A549 (cell line): ENCODE measurements around the gene CCND1. TPM values are rescaled to one million over a fixed set of nuclear protein-coding genes. Genes with fewer than 3 reads are reported as not detected.

Experiments
- ATAC-seq, 2 experiments: fragments of 200-7000 bp in 1 of 2; fragments of >200 bp in 1 of 2; cut with Nextera tagmentation in 1 of 2; cut with Tn5 transposase in 1 of 2; 3 replicates each; pipeline versions ENCODE4 v1.8.0 to v1.9.1; 2018 to 2020; ENCODE audit warnings: mild to moderate bottlenecking in 1 of 2, moderate library complexity in 1 of 2
- CTCF ChIA-PET: fragments of 300-600 bp; sonication (Branson Sonifier 250); formaldehyde crosslinking; extraction: SDS; loops from one replicate; lab custom pipeline; 2021; ENCODE audit warnings: antibody characterized with exemption, inconsistent platforms; lab: Yijun Ruan, JAX
- POLR2A ChIA-PET: fragments of 350-600 bp; formaldehyde crosslinking; extraction: SDS; loops from one replicate; lab custom pipeline; 2021; ENCODE audit warnings: antibody characterized with exemption, inconsistent platforms; lab: Yijun Ruan, JAX
- DNase-seq, 2 experiments: peaks; one replicate each; pipeline versions ENCODE4 v3.0.0 to v3.0.0-alpha.2; 2011 to 2016; ENCODE audit warnings: low read depth in 1 of 2, low spot score in 1 of 2
- FAIRE-seq: peaks from 2 replicates; lab custom pipeline; 2011; peaks lifted over from hg19 to GRCh38; lab: Jason Lieb, UNC
- H3K27ac ChIP-seq, 2 experiments: fragments of >200 bp; sonication (Bioruptor Twin); formaldehyde crosslinking; 3 replicates each; pipeline ENCODE4 v1.5.1; 2016 to 2017
- H3K4me1 ChIP-seq: fragments of >200 bp; sonication (Bioruptor Twin); formaldehyde crosslinking; 3 replicates; pipeline ENCODE4 v1.6.1; 2016
- H3K4me2 ChIP-seq: fragments of >200 bp; sonication (Bioruptor Twin); formaldehyde crosslinking; 3 replicates; pipeline ENCODE4 v1.6.1; 2016
- H3K4me3 ChIP-seq: fragments of >200 bp; sonication (Bioruptor Twin); formaldehyde crosslinking; 3 replicates; pipeline ENCODE4 v1.5.1; 2016
- H3K9me3 ChIP-seq: fragments of >200 bp; sonication (Bioruptor Twin); formaldehyde crosslinking; 3 replicates; pipeline ENCODE4 v1.6.1; 2016
- CBX8 ChIP-seq: fragments of 200-600 bp; sonication (generic); IDR thresholded peaks from 2 replicates; pipeline ENCODE4 v1.6.1; 2016
- EHF ChIP-seq: fragments of 250-450 bp; sonication (Bioruptor Pico); IDR thresholded peaks from 2 replicates; pipeline ENCODE4 v1.5.0; 2020; ENCODE audit warnings: mild to moderate bottlenecking
- FOSB ChIP-seq: fragments of 250-450 bp; sonication (Bioruptor Pico); IDR thresholded peaks from 2 replicates; pipeline ENCODE4 v1.5.0; 2020; ENCODE audit warnings: mild to moderate bottlenecking, moderate library complexity
- GATA3 ChIP-seq: IDR thresholded peaks from 2 replicates; pipeline ENCODE4 v1.6.1; 2012; ENCODE audit warnings: borderline replicate concordance
- HMGXB4 ChIP-seq: fragments of 250-450 bp; sonication (Bioruptor Pico); IDR thresholded peaks from 2 replicates; pipeline ENCODE4 v1.5.0; 2021; ENCODE audit warnings: mild to moderate bottlenecking, moderate library complexity, borderline replicate concordance
- KDM5A ChIP-seq: fragments of 200-600 bp; sonication (generic); IDR thresholded peaks from 2 replicates; pipeline ENCODE4 v1.6.1; 2016; ENCODE audit warnings: antibody characterized with exemption, mild to moderate bottlenecking
- POLR2AphosphoS2 ChIP-seq: conservative IDR thresholded peaks from 2 replicates; pipeline ENCODE4 v1.6.1; 2012; ENCODE audit warnings: low read length, improper control_type of control experiment, inconsistent platforms
- REST ChIP-seq: fragments of 200-600 bp; sonication (generic); IDR thresholded peaks from 2 replicates; pipeline ENCODE4 v1.6.1; 2016; ENCODE audit warnings: antibody characterized with exemption, mild to moderate bottlenecking, moderate library complexity
- RFX5 ChIP-seq: fragments of 450-650 bp; IDR thresholded peaks from 2 replicates; pipeline ENCODE4 v1.7.1; 2014; ENCODE audit warnings: antibody characterized with exemption, mild to moderate bottlenecking, moderate library complexity
- RNF2 ChIP-seq: fragments of 200-600 bp; sonication (generic); IDR thresholded peaks from 2 replicates; pipeline ENCODE4 v1.6.1; 2016; ENCODE audit warnings: low read depth, mild to moderate bottlenecking, antibody characterized with exemption, moderate library complexity, borderline replicate concordance
- TP53 ChIP-seq: fragments of 250-450 bp; sonication (Bioruptor Pico); IDR thresholded peaks from 2 replicates; pipeline ENCODE4 v1.5.0; 2021; ENCODE audit warnings: mild to moderate bottlenecking, moderate library complexity
- USF2 ChIP-seq: fragments of 450-650 bp; IDR thresholded peaks from 2 replicates; pipeline ENCODE4 v1.6.1; 2014; ENCODE audit warnings: antibody characterized with exemption
- ZC3H11A ChIP-seq: fragments of 450-650 bp; IDR thresholded peaks from 2 replicates; pipeline ENCODE4 v1.6.1; 2014; ENCODE audit warnings: antibody characterized with exemption, mild to moderate bottlenecking
- ZSCAN20 ChIP-seq: fragments of 250-450 bp; sonication (Bioruptor Pico); IDR thresholded peaks from 2 replicates; pipeline ENCODE4 v1.8.0; 2022; ENCODE audit warnings: mild to moderate bottlenecking, moderate library complexity
- WGBS: methylation state at CpG from one replicate; pipeline ENCODE4 v1.1.6; 2017; ENCODE audit errors: missing lambda C conversion rate; 5-methylcytosine and 5-hydroxymethylcytosine counted together
- polyA plus RNA-seq, 4 experiments: library from polyadenylated mRNA; depleted of rRNA in 3 of 4; stranded (reverse); fragments of >200 nt; fragmentation: RNase III in 1 of 4; extraction: RNeasy Plus Mini Kit Qiagen cat#74134 plus additional on column Dnase treatment in 1 of 4; gene quantifications; 2 replicates in 3 of 4; 3 replicates in 1 of 4; pipeline ENCODE4 v1.2.3, GENCODE V29; 2011 to 2017

Gene CCND1
- polyA plus RNA-seq, 2 of the 4 experiments (the other 2 are of a cell fraction), result 131 to 136 TPM

- ATAC-seq, result no peak
- H3K9me3 ChIP-seq, result peaks cover 10% of the 10 kb centered on the region
- ChIA-PET POLR2A (no interaction called here), CTCF (interaction anchor here (1.0 to 2.4 kb wide), 3 partner anchors 10 to 532 kb away, joined by 4 to 10 read pairs (median 4); no protein-coding TSS in a partner anchor)
- no peak for FAIRE-seq
- H3K4me3 ChIP-seq, result no peak overlapping the region
- peaks cover 15% of the 10 kb centered on the region for H3K4me1 ChIP-seq
- WGBS, result 86% methylated on average over 4 of the region's 4 CpGs
- no peak for DNase-seq
- TF ChIP-seq ZSCAN20 (CRISPR knock-in tag), result no peak
- TF ChIP-seq CBX8, result no peak
- TF ChIP-seq GATA3, result no peak
- TF ChIP-seq HMGXB4, result no peak
- TF ChIP-seq KDM5A, result no peak
- no peak for TF ChIP-seq USF2
- no peak overlapping the region for H3K27ac ChIP-seq
- H3K4me2 ChIP-seq, result no peak overlapping the region
These were observed 8.1 kb upstream of the CCND1 start for GRCh38 chr11:69632900-69633299.

- ChIA-PET CTCF (interaction anchor here (0.9 to 2.4 kb wide), 3 partner anchors 14 to 533 kb away, joined by 3 to 10 read pairs (median 3); no protein-coding TSS in a partner anchor), POLR2A (no interaction called here)
- H3K4me2 ChIP-seq, result no peak overlapping the region
- H3K27ac ChIP-seq, result no peak overlapping the region; a peak in 1 of 6 replicates
- peaks cover 10% of the 10 kb centered on the region for H3K9me3 ChIP-seq
- ATAC-seq (no peak), FAIRE-seq (no peak), DNase-seq (no peak)
- H3K4me1 ChIP-seq, result peaks cover 17% of the 10 kb centered on the region
- TF ChIP-seq RFX5 (no peak), EHF (CRISPR knock-in tag) (no peak), POLR2AphosphoS2 (no peak)
- H3K4me3 ChIP-seq, result no peak overlapping the region
- 88% methylated on average over 6 of the region's 6 CpGs for WGBS
These were observed 6.9 kb upstream of the CCND1 start for GRCh38 chr11:69634069-69634468.

- ATAC-seq, result no peak
- peaks cover 17% of the 10 kb centered on the region for H3K4me1 ChIP-seq
- H3K4me3 ChIP-seq, result no peak overlapping the region
- no peak for FAIRE-seq
- ChIA-PET POLR2A (no interaction called here), CTCF (interaction anchor here (0.7 to 2.4 kb wide), 3 partner anchors 342 to 533 kb away, joined by 3 to 10 read pairs (median 3); no protein-coding TSS in a partner anchor)
- peaks cover 5% of the 10 kb centered on the region for H3K9me3 ChIP-seq
- TF ChIP-seq FOSB (CRISPR knock-in tag), result no peak
- no peak for TF ChIP-seq REST
- no peak for TF ChIP-seq RNF2
- 86% methylated on average over 7 of the region's 7 CpGs for WGBS
- H3K4me2 ChIP-seq, result no peak overlapping the region
- no peak for DNase-seq
- peak overlapping the region in 1 of 2 experiments; percentile 26; a peak in 1 of 6 replicates for H3K27ac ChIP-seq
These were observed 6.4 kb upstream of the CCND1 start for GRCh38 chr11:69634590-69634989.

- no peak for TF ChIP-seq ZC3H11A
- no peak for TF ChIP-seq TP53 (CRISPR knock-in tag)
- WGBS, result 95% methylated on average over 6 of the region's 6 CpGs
- ChIA-PET CTCF (interaction anchor here (0.6 to 0.7 kb wide), 2 partner anchors 336 to 342 kb away, joined by 3 read pairs; no protein-coding TSS in a partner anchor), POLR2A (no interaction called here)
- H3K4me3 ChIP-seq, result no peak overlapping the region
- H3K4me1 ChIP-seq, result peaks cover 17% of the 10 kb centered on the region
- no peak overlapping the region for H3K4me2 ChIP-seq
- H3K27ac ChIP-seq, result peak overlapping the region in 1 of 2 experiments; percentile 96; a peak in 2 of 6 replicates
- no peaks in the 10 kb centered on the region for H3K9me3 ChIP-seq
- no peak for DNase-seq
- ATAC-seq, result no peak
- FAIRE-seq, result no peak
These were observed 5.8 kb upstream of the CCND1 start for GRCh38 chr11:69635195-69635594.
